Ishikawa (cell line): ENCODE results near the gene FALEC.

ENCODE experiments used
- CEBPB ChIP-seq: IDR thresholded peaks from 2 replicates; pipeline ENCODE4 v1.6.1; 2012
- CREB1 ChIP-seq: IDR thresholded peaks from 2 replicates; pipeline ENCODE4 v1.6.1; 2012; ENCODE audit warnings: low read depth
- EGR1 ChIP-seq: IDR thresholded peaks from 2 replicates; pipeline ENCODE4 v1.6.1; 2012
- EP300 ChIP-seq: IDR thresholded peaks from 2 replicates; pipeline ENCODE4 v1.6.1; 2012; ENCODE audit warnings: borderline replicate concordance
- FOXM1 ChIP-seq: IDR thresholded peaks from 2 replicates; pipeline ENCODE4 v1.6.1; 2012; ENCODE audit warnings: low read depth, borderline replicate concordance
- NFIC ChIP-seq: IDR thresholded peaks from 2 replicates; pipeline ENCODE4 v1.6.1; 2012
- RAD21 ChIP-seq: IDR thresholded peaks from 2 replicates; pipeline ENCODE4 v1.6.1; 2012; ENCODE audit warnings: low read depth
- TAF1 ChIP-seq: IDR thresholded peaks from 2 replicates; pipeline ENCODE4 v1.6.1; 2012; ENCODE audit warnings: low read depth, mild to moderate bottlenecking
- TCF12 ChIP-seq: IDR thresholded peaks from 2 replicates; pipeline ENCODE4 v1.6.1; 2012; ENCODE audit warnings: low read depth
- TEAD4 ChIP-seq: IDR thresholded peaks from 2 replicates; pipeline ENCODE4 v1.6.1; 2012
- YY1 ChIP-seq: IDR thresholded peaks from 2 replicates; pipeline ENCODE4 v1.6.1; 2012; ENCODE audit warnings: low read depth
- ZBTB7A ChIP-seq: IDR thresholded peaks from 2 replicates; pipeline ENCODE4 v1.6.1; 2012; ENCODE audit warnings: low read depth
- TF ChIP-seq, protein P1 (sequence below): IDR thresholded peaks from 2 replicates; pipeline ENCODE4 v1.6.1; 2012; ENCODE audit warnings: low read depth, mild to moderate bottlenecking
- TF ChIP-seq, protein P2 (sequence below): IDR thresholded peaks from 2 replicates; pipeline ENCODE4 v1.6.1; 2012
- TF ChIP-seq, protein P3 (sequence below): IDR thresholded peaks from 2 replicates; pipeline ENCODE4 v1.6.1; 2012

Gene FALEC

DNA sequence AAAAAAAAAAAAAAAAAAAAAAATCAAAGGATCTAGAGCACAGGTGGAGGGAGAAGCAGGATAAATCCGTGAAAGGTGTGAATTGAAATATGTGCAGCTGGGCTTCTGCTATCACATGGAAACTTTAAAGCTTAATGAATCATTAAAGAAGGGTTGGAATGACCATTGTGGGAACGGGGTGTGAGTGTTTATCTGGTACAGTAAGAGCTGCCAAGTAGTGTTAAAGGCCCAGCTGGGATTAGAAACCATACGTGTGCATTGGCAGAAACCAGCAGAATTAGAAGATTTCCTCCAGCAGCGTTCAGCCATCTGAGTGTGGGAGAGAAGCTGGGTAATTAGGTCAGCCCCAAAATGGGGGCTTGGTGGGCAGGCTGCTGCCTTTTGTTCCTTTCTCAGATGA lies 13.5 kb downstream of the FALEC start:
- TF ChIP-seq ZBTB7A, result no peak
- TF ChIP-seq EP300, result no peak
- TF ChIP-seq RAD21, result no peak
- TF ChIP-seq CEBPB, result no peak
- no peak for TF ChIP-seq YY1
- TF ChIP-seq, protein P1, sequence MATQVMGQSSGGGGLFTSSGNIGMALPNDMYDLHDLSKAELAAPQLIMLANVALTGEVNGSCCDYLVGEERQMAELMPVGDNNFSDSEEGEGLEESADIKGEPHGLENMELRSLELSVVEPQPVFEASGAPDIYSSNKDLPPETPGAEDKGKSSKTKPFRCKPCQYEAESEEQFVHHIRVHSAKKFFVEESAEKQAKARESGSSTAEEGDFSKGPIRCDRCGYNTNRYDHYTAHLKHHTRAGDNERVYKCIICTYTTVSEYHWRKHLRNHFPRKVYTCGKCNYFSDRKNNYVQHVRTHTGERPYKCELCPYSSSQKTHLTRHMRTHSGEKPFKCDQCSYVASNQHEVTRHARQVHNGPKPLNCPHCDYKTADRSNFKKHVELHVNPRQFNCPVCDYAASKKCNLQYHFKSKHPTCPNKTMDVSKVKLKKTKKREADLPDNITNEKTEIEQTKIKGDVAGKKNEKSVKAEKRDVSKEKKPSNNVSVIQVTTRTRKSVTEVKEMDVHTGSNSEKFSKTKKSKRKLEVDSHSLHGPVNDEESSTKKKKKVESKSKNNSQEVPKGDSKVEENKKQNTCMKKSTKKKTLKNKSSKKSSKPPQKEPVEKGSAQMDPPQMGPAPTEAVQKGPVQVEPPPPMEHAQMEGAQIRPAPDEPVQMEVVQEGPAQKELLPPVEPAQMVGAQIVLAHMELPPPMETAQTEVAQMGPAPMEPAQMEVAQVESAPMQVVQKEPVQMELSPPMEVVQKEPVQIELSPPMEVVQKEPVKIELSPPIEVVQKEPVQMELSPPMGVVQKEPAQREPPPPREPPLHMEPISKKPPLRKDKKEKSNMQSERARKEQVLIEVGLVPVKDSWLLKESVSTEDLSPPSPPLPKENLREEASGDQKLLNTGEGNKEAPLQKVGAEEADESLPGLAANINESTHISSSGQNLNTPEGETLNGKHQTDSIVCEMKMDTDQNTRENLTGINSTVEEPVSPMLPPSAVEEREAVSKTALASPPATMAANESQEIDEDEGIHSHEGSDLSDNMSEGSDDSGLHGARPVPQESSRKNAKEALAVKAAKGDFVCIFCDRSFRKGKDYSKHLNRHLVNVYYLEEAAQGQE, result no peak
- TF ChIP-seq, protein P2, sequence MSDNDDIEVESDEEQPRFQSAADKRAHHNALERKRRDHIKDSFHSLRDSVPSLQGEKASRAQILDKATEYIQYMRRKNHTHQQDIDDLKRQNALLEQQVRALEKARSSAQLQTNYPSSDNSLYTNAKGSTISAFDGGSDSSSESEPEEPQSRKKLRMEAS, result no peak
- no peak for TF ChIP-seq EGR1
- no peak for TF ChIP-seq TEAD4
- no peak for TF ChIP-seq TAF1
- TF ChIP-seq FOXM1, result no peak
- TF ChIP-seq CREB1, result no peak
- no peak for TF ChIP-seq NFIC
- no peak for TF ChIP-seq TCF12

DNA sequence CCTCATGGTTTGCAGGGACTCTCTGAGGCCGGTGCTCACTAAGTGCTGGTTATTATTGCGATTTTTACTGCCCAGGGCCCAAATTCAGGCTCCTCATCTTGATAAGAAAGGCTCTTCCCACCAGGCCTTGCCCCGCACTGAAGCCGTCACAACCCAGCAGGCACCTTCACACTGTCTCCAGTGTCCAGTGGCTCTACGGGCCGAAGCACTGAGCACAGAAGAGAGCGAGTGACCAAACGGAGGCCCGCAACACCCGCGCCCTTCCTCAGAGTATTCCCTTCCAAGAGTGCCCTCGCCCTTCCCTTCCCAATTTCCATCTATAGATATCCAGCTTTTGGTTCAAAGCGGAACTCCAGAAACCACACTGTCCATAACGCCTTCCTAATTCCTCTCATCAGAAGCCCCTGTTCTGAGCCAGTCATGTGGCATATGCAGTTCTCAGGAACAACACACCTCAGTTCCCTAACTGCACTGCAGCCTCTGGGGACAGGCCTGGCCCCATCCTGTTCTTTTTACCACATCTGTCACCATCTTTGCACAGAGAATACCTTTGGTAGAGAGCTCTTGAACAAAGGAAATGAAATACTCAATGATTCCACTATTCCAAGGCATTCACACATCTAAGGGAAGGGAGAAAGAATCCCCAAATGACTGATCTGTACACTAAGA lies 15.1 kb downstream of the FALEC start:
- no peak for TF ChIP-seq YY1
- no peak for TF ChIP-seq ZBTB7A
- TF ChIP-seq RAD21, result no peak
- TF ChIP-seq CREB1, result no peak
- no peak for TF ChIP-seq FOXM1
- TF ChIP-seq, protein P2, result no peak
- TF ChIP-seq EP300, result no peak
- no peak for TF ChIP-seq EGR1
- TF ChIP-seq TCF12, result no peak
- no peak for TF ChIP-seq TEAD4
- TF ChIP-seq, protein P3, sequence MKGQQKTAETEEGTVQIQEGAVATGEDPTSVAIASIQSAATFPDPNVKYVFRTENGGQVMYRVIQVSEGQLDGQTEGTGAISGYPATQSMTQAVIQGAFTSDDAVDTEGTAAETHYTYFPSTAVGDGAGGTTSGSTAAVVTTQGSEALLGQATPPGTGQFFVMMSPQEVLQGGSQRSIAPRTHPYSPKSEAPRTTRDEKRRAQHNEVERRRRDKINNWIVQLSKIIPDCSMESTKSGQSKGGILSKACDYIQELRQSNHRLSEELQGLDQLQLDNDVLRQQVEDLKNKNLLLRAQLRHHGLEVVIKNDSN, result no peak
- no peak for TF ChIP-seq NFIC
- no peak for TF ChIP-seq TAF1
- no peak for TF ChIP-seq CEBPB
- TF ChIP-seq, protein P1, result no peak

DNA sequence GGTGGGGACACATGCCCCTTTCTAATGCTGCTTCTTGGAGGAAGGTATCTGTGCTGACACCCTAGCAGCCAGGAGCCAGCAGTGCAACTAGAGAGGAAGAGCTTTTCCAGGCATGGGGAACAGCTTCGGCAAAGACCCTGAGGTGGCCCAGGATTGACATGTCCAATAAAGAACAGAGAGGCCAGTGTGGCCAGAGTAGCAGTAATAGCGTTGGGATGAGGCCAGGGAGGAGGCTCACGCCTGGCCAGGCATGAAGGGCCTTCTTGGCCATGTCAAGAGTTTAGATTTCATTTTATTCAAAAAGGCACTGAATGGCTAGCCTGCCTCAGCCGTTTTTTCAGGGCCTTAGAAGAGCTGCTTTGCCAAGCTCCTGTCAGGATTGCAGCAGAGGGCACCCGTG lies 17.3 kb downstream of the FALEC start:
- TF ChIP-seq, protein P2, result no peak
- no peak for TF ChIP-seq NFIC
- TF ChIP-seq CREB1, result no peak
- no peak for TF ChIP-seq TAF1
- TF ChIP-seq, protein P3, result no peak
- no peak for TF ChIP-seq EP300
- TF ChIP-seq, protein P1, result no peak
- no peak for TF ChIP-seq EGR1
- no peak for TF ChIP-seq CEBPB
- TF ChIP-seq RAD21, result no peak
- TF ChIP-seq FOXM1, result no peak
- TF ChIP-seq TCF12, result no peak

DNA sequence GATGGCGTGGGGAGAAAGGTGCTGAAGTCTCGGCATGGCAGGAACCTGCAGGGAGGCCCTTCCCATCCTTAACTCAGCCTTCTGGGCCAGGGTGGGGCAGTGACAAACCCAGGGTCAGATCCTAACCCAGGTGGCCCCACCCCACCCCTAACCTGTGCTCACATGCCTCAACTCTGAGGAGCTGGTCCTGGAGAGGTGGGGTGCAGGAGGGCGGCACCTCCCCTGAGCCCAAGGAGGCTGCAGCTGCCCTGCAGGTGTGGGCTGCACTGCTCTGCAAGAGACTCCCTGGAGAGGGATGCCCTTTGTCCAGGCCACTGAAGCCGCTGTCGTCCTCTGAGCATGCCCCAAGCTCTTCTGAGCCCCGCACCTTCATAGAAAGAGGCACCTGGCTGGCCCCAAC lies 18.4 kb downstream of the FALEC start:
- no peak for TF ChIP-seq EGR1
- TF ChIP-seq NFIC, result no peak
- no peak for TF ChIP-seq RAD21
- TF ChIP-seq YY1, result no peak
- TF ChIP-seq, protein P2, result no peak
- no peak for TF ChIP-seq CREB1
- TF ChIP-seq, protein P1, result no peak
- no peak for TF ChIP-seq TEAD4
- TF ChIP-seq ZBTB7A, result no peak
- no peak for TF ChIP-seq EP300
